PC-3 (cell line): ENCODE data around the gene EXOC4. TPM values are rescaled to one million over a fixed set of nuclear protein-coding genes. Genes with fewer than 3 reads are reported as not detected.

Experiments used
- ATAC-seq: fragments of 200-7000 bp; cut with Tn5 transposase; 2 replicates; pipeline ENCODE4 v1.9.1; 2020; ENCODE audit warnings: mild to moderate bottlenecking, moderate library complexity
- BruUV-seq: library from RNA; stranded (reverse); fragments of 400-500 nt; replicated peaks from 2 replicates; lab custom pipeline; 2021; lab: Mats Ljungman, UMichigan
- CTCF ChIA-PET: fragments of 300-600 bp; sonication (Branson Sonifier 250); formaldehyde crosslinking; loops from one replicate; lab custom pipeline; 2022; ENCODE audit warnings: antibody characterized with exemption; lab: Charles Lee
- POLR2A ChIA-PET: fragments of 300-600 bp; sonication (Branson Sonifier 250); formaldehyde crosslinking; loops from one replicate; lab custom pipeline; 2022; ENCODE audit warnings: antibody characterized with exemption; ENCODE audit not compliant: unreplicated experiment; lab: Charles Lee
- DNase-seq: peaks from one replicate; pipeline ENCODE4 v3.0.0-alpha.2; 2015
- H2AFZ ChIP-seq: fragments of 300-600 bp; sonication (generic); 2 replicates; pipeline ENCODE4 v1.6.0; 2016; ENCODE audit warnings: antibody characterized with exemption, low read length
- H3F3A ChIP-seq: fragments of 300-600 bp; sonication (generic); one replicate; pipeline ENCODE4 v1.6.0; 2017; ENCODE audit warnings: antibody characterized with exemption, low read length, control low read depth, mild to moderate bottlenecking; ENCODE audit not compliant: unreplicated experiment
- H3K27ac ChIP-seq: fragments of 300-600 bp; sonication (generic); 2 replicates; pipeline ENCODE4 v1.5.1; 2016; ENCODE audit warnings: mild to moderate bottlenecking, low read length
- H3K27me3 ChIP-seq: fragments of 300-600 bp; sonication (generic); 2 replicates; pipeline ENCODE4 v1.6.1; 2016; ENCODE audit warnings: low read length, mixed read lengths
- H3K36me3 ChIP-seq: fragments of 300-600 bp; sonication (generic); 2 replicates; pipeline ENCODE4 v1.6.1; 2016; ENCODE audit warnings: low read depth, mixed run types, low read length, mixed read lengths
- H3K4me1 ChIP-seq: fragments of 300-600 bp; sonication (generic); 2 replicates; pipeline ENCODE4 v1.5.1; 2016; ENCODE audit warnings: low read length; ENCODE audit not compliant: insufficient read depth
- H3K4me2 ChIP-seq: fragments of 300-600 bp; sonication (generic); 2 replicates; pipeline ENCODE4 v1.6.0; 2016; ENCODE audit warnings: low read length
- H3K4me3 ChIP-seq: fragments of 300-600 bp; sonication (generic); 2 replicates; pipeline ENCODE4 v1.5.1; 2016; ENCODE audit warnings: mild to moderate bottlenecking, low read length, mixed read lengths
- H3K79me2 ChIP-seq: fragments of 300-600 bp; sonication (generic); 2 replicates; pipeline ENCODE4 v1.6.1; 2017; ENCODE audit warnings: low read length, mixed read lengths
- H3K9ac ChIP-seq: fragments of 300-600 bp; sonication (generic); 2 replicates; pipeline ENCODE4 v1.6.0; 2016; ENCODE audit warnings: mild to moderate bottlenecking, low read length
- H3K9me2 ChIP-seq: fragments of 300-600 bp; sonication (generic); replicated peaks from 2 replicates; pipeline ENCODE4 v1.6.1; 2016; ENCODE audit warnings: mixed run types, low read length, mixed read lengths
- H3K9me3 ChIP-seq: fragments of 300-600 bp; sonication (generic); 2 replicates; pipeline ENCODE4 v1.6.1; 2016; ENCODE audit warnings: low read length, mixed read lengths
- H4K20me1 ChIP-seq: fragments of 300-600 bp; sonication (generic); 2 replicates; pipeline ENCODE4 v1.6.1; 2016; ENCODE audit warnings: low read length, mixed read lengths
- EZH2 ChIP-seq: fragments of 300-600 bp; sonication (generic); IDR thresholded peaks from one replicate; pipeline ENCODE4 v1.6.1; 2017; ENCODE audit warnings: antibody characterized with exemption, mild to moderate bottlenecking, low read length; ENCODE audit not compliant: unreplicated experiment
- EZH2phosphoT487 ChIP-seq: fragments of 300-600 bp; sonication (generic); IDR thresholded peaks from 2 replicates; pipeline ENCODE4 v1.6.1; 2018; ENCODE audit warnings: mild to moderate bottlenecking, antibody characterized with exemption, low read length, borderline replicate concordance
- intact Hi-C: fragments of 100-400 bp; cut with micrococcal nuclease; formaldehyde crosslinking; loops from 2 replicates; pipeline ENCODE4 v1.9.0; 2023
- total RNA-seq: library from RNA; depleted of rRNA; stranded (reverse); fragments of >200 nt; gene quantifications from 2 replicates; pipeline ENCODE4 v1.2.3, GENCODE V29; 2014
- TF ChIP-seq, protein P1 (sequence below): fragments of 300-600 bp; sonication (generic); conservative IDR thresholded peaks from 2 replicates; pipeline ENCODE4 v1.5.1; 2017; ENCODE audit warnings: antibody characterized with exemption, low read depth, mild to moderate bottlenecking, low read length

Gene EXOC4
- total RNA-seq, 1 experiment from 2014 or later, result 43.5 TPM

DNA sequence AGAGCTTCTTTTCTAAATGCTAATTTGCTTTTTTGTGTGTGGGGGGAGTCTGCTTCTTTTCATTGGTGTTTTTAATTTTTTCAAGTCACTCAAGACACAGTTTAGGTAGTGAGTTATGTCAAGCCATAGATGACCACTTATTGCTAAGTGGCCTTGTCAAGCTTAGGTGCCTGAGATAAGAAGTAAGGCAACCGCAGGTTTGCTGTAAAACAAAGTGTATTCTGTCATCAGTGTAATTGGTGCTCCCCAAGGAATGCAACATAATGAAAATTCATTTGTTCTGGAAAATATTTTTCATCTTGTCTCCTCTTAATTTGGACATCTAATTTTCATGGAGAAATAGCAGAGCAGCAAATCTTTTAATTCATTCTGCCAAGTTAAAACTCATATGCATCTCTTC, 249.6 kb downstream of the EXOC4 start:
- intact Hi-C loops, result no loop called here

GRCh38 chr7:133502972-133503371, 250.1 kb downstream of the EXOC4 start:
- H3K79me2 ChIP-seq, result no peaks in the 10 kb centered on the region
- H3K4me3 ChIP-seq, result no peak overlapping the region
- no peaks in the 10 kb centered on the region for H3K9me2 ChIP-seq
- H3K27me3 ChIP-seq, result no peaks in the 10 kb centered on the region
- no peak overlapping the region for H3K27ac ChIP-seq
- no peak overlapping the region for H2AFZ ChIP-seq
- H3K4me1 ChIP-seq, result 0 out of 2 replicates have a peak, but pooled peaks cover 7% of the 10 kb centered on the region
- intact Hi-C loops, result no loop called here
- no peaks in the 10 kb centered on the region for H3F3A ChIP-seq
- no peak overlapping the region for H3K4me2 ChIP-seq
- CTCF ChIA-PET, result no interaction called here
- TF ChIP-seq, protein P1, sequence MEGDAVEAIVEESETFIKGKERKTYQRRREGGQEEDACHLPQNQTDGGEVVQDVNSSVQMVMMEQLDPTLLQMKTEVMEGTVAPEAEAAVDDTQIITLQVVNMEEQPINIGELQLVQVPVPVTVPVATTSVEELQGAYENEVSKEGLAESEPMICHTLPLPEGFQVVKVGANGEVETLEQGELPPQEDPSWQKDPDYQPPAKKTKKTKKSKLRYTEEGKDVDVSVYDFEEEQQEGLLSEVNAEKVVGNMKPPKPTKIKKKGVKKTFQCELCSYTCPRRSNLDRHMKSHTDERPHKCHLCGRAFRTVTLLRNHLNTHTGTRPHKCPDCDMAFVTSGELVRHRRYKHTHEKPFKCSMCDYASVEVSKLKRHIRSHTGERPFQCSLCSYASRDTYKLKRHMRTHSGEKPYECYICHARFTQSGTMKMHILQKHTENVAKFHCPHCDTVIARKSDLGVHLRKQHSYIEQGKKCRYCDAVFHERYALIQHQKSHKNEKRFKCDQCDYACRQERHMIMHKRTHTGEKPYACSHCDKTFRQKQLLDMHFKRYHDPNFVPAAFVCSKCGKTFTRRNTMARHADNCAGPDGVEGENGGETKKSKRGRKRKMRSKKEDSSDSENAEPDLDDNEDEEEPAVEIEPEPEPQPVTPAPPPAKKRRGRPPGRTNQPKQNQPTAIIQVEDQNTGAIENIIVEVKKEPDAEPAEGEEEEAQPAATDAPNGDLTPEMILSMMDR, result no peak
- no peak for TF ChIP-seq EZH2phosphoT487
- POLR2A ChIA-PET, result no interaction called here
- no peaks in the 10 kb centered on the region for H4K20me1 ChIP-seq
- no peaks in the 10 kb centered on the region for H3K36me3 ChIP-seq
- ATAC-seq (no peak), DNase-seq (no peak)
- no peak overlapping the region for H3K9ac ChIP-seq
- no TSS peak for BruUV-seq
- H3K9me3 ChIP-seq, result no peaks in the 10 kb centered on the region

More for the DNA sequence above, 249.6 kb downstream of the EXOC4 start:
- H3F3A ChIP-seq, result no peaks in the 10 kb centered on the region
- ChIA-PET POLR2A (no interaction called here), CTCF (no interaction called here)
- 0 out of 2 replicates have a peak, but pooled peaks cover 7% of the 10 kb centered on the region for H3K4me1 ChIP-seq
- no peaks in the 10 kb centered on the region for H3K36me3 ChIP-seq
- no peaks in the 10 kb centered on the region for H3K9me3 ChIP-seq
- H3K4me3 ChIP-seq, result no peak overlapping the region
- DNase-seq (no peak), ATAC-seq (no peak)
- H4K20me1 ChIP-seq, result no peaks in the 10 kb centered on the region
- no peaks in the 10 kb centered on the region for H3K27me3 ChIP-seq
- no peak overlapping the region for H3K27ac ChIP-seq
- H3K79me2 ChIP-seq, result no peaks in the 10 kb centered on the region
- no peak for TF ChIP-seq EZH2phosphoT487
- TF ChIP-seq, protein P1, result no peak
- no peak for TF ChIP-seq EZH2
- H2AFZ ChIP-seq, result no peak overlapping the region
- no peaks in the 10 kb centered on the region for H3K9me2 ChIP-seq
- BruUV-seq, result no TSS peak
- H3K9ac ChIP-seq, result no peak overlapping the region
- no peak overlapping the region for H3K4me2 ChIP-seq

- no peak for ATAC-seq
- TF ChIP-seq EZH2phosphoT487, result no peak
- TF ChIP-seq EZH2, result no peak
- TF ChIP-seq, protein P1, result no peak
- H3K9me3 ChIP-seq, result no peaks in the 10 kb centered on the region
- CTCF ChIA-PET, result no interaction called here
- H4K20me1 ChIP-seq, result no peaks in the 10 kb centered on the region
- H3K27ac ChIP-seq, result no peak overlapping the region
- POLR2A ChIA-PET, result no interaction called here
- BruUV-seq, result no TSS peak
- H3K4me1 ChIP-seq, result 0 out of 2 replicates have a peak, but pooled peaks cover 7% of the 10 kb centered on the region
- H3K4me3 ChIP-seq, result no peak overlapping the region
- no peaks in the 10 kb centered on the region for H3K36me3 ChIP-seq
- no peak overlapping the region for H2AFZ ChIP-seq
- H3K9ac ChIP-seq, result no peak overlapping the region
- no peak for DNase-seq
- intact Hi-C loops, result no loop called here
- no peaks in the 10 kb centered on the region for H3K27me3 ChIP-seq
- no peaks in the 10 kb centered on the region for H3F3A ChIP-seq
- no peaks in the 10 kb centered on the region for H3K9me2 ChIP-seq
- H3K4me2 ChIP-seq, result no peak overlapping the region
- H3K79me2 ChIP-seq, result no peaks in the 10 kb centered on the region
Observed at GRCh38 chr7:133504825-133505224, 251.9 kb downstream of the EXOC4 start.
